HCT116 (cell line): ENCODE measurements around the gene ELK4. TPM values are rescaled to one million over a fixed set of nuclear protein-coding genes. Genes with fewer than 3 reads are reported as not detected.

Experiments
- ATAC-seq: fragments of 200-7000 bp; cut with Tn5 transposase; 2 replicates; pipeline ENCODE4 v1.9.1; 2020; ENCODE audit warnings: mild to moderate bottlenecking, moderate library complexity
- BruUV-seq: library from RNA; stranded (reverse); fragments of 400-500 nt; replicated peaks from 2 replicates; lab custom pipeline; 2021; lab: Mats Ljungman, UMichigan
- CTCF ChIA-PET: fragments of 300-600 bp; sonication (Branson Sonifier 250); formaldehyde crosslinking; loops from one replicate; lab custom pipeline; 2021; ENCODE audit warnings: antibody characterized with exemption; lab: Charles Lee
- POLR2A ChIA-PET: fragments of 300-600, 350-600 bp; sonication (Branson Sonifier 250); formaldehyde crosslinking; loops from one replicate; lab custom pipeline; 2021; ENCODE audit warnings: antibody characterized with exemption; lab: Charles Lee
- RAD21 ChIA-PET, 2 experiments: fragments of 300-600 bp; sonication (Branson Sonifier 250); formaldehyde crosslinking; loops; one replicate each; lab custom pipeline; 2023; ENCODE audit warnings: low total read pairs in 2 of 2; ENCODE audit not compliant: uncharacterized antibody in 2 of 2, unreplicated experiment in 2 of 2, low non-redundant PET in 1 of 2; lab: Charles Lee
- DNase-seq: peaks from one replicate; pipeline ENCODE4 v3.0.0-alpha.2; 2010; ENCODE audit warnings: low read depth, low spot score
- H2AFZ ChIP-seq: fragments of 200-600 bp; shearing (Covaris generic), sonication (generic); 2 replicates; pipeline ENCODE4 v1.6.1; 2017; ENCODE audit warnings: low read depth, mixed run types, mixed read lengths, antibody characterized with exemption, low read length; ENCODE audit not compliant: poor library complexity, severe bottlenecking
- H3K27ac ChIP-seq: 2 replicates; pipeline ENCODE4 v1.5.1; 2012; ENCODE audit warnings: low read depth, low read length
- H3K27me3 ChIP-seq: fragments of 200-600 bp; sonication (generic); 2 replicates; pipeline ENCODE4 v1.6.1; 2016; ENCODE audit warnings: mixed run types, low read length, mixed read lengths; ENCODE audit not compliant: insufficient read depth
- H3K36me3 ChIP-seq, 2 experiments: fragments of 200-500 bp in 1 of 2; fragments of 200-600 bp in 1 of 2; sonication (Bioruptor generic) in 1 of 2; sonication (generic) in 1 of 2; 2 replicates each; pipeline versions ENCODE4 v1.5.1 to v1.6.1; 2014 to 2016; ENCODE audit warnings: low read length in 2 of 2, inconsistent platforms in 1 of 2, mixed read lengths in 1 of 2, mixed run types in 1 of 2; ENCODE audit not compliant: insufficient read depth in 2 of 2, control insufficient read depth in 1 of 2
- H3K4me1 ChIP-seq, 2 experiments: fragments of 200-600 bp in 1 of 2; sonication (generic) in 1 of 2; 2 replicates each; pipeline versions ENCODE4 v1.5.1 to v1.6.1; 2012 to 2017; ENCODE audit warnings: low read length in 2 of 2, inconsistent platforms in 1 of 2, mild to moderate bottlenecking in 1 of 2, mixed read lengths in 1 of 2, mixed run types in 1 of 2, moderate library complexity in 1 of 2; ENCODE audit not compliant: insufficient read depth in 2 of 2, control insufficient read depth in 1 of 2
- H3K4me2 ChIP-seq: fragments of 200-600 bp; sonication (generic); 2 replicates; pipeline ENCODE4 v1.6.1; 2017; ENCODE audit warnings: mixed run types, low read length, mixed read lengths
- H3K4me3 ChIP-seq, 2 experiments: fragments of 200-600 bp in 1 of 2; sonication (generic) in 1 of 2; replicated peaks in 1 of 2; 2 replicates each; pipeline ENCODE4 v1.5.1; 2011 to 2016; ENCODE audit warnings: low read length in 2 of 2, control low read depth in 1 of 2, low read depth in 1 of 2, mild to moderate bottlenecking in 1 of 2, mixed read lengths in 1 of 2, mixed run types in 1 of 2
- H3K79me2 ChIP-seq: fragments of 200-600 bp; sonication (generic); 2 replicates; pipeline ENCODE4 v1.6.1; 2017; ENCODE audit warnings: mild to moderate bottlenecking, mixed run types, low read length, moderate library complexity, mixed read lengths; ENCODE audit not compliant: insufficient read depth
- H3K9ac ChIP-seq: fragments of 200-600 bp; sonication (generic); 2 replicates; pipeline ENCODE4 v1.6.1; 2016; ENCODE audit warnings: low read length, mixed read lengths
- H3K9me2 ChIP-seq: fragments of 200-600 bp; sonication (generic), shearing (Covaris generic); 2 replicates; pipeline ENCODE4 v1.6.1; 2017; ENCODE audit warnings: mixed run types, mild to moderate bottlenecking, moderate library complexity; ENCODE audit not compliant: insufficient read depth
- H3K9me3 ChIP-seq, 2 experiments: fragments of 200-500 bp in 1 of 2; fragments of 200-600 bp in 1 of 2; sonication (Bioruptor generic) in 1 of 2; sonication (generic) in 1 of 2; 2 replicates each; pipeline ENCODE4 v1.6.1; 2014 to 2017; ENCODE audit warnings: low read length in 2 of 2, mixed read lengths in 2 of 2, inconsistent platforms in 1 of 2, low read depth in 1 of 2, mild to moderate bottlenecking in 1 of 2, mixed run types in 1 of 2, moderate library complexity in 1 of 2; ENCODE audit not compliant: control insufficient read depth in 1 of 2, insufficient read depth in 1 of 2
- H4K20me1 ChIP-seq: fragments of 200-600 bp; sonication (generic), shearing (Covaris generic); 2 replicates; pipeline ENCODE4 v1.6.1; 2017; ENCODE audit warnings: mixed run types, mild to moderate bottlenecking, moderate library complexity; ENCODE audit not compliant: insufficient read depth
- CBX3 ChIP-seq: IDR thresholded peaks from 2 replicates; pipeline ENCODE4 v1.6.1; 2012; ENCODE audit warnings: low read depth
- CEBPB ChIP-seq: IDR thresholded peaks from 2 replicates; pipeline ENCODE4 v1.6.1; 2012; ENCODE audit warnings: low read depth
- ELF1 ChIP-seq: IDR thresholded peaks from 2 replicates; pipeline ENCODE4 v1.6.1; 2012; ENCODE audit warnings: low read depth, borderline replicate concordance
- EZH2 ChIP-seq: fragments of 200-600 bp; sonication (generic); IDR thresholded peaks from 2 replicates; pipeline ENCODE4 v1.6.1; 2017; ENCODE audit warnings: antibody characterized with exemption, mixed run types
- EZH2phosphoT487 ChIP-seq: fragments of 200-600 bp; IDR thresholded peaks from 2 replicates; pipeline ENCODE4 v1.6.1; 2018; ENCODE audit warnings: antibody characterized with exemption, borderline replicate concordance
- FOSL1 ChIP-seq: IDR thresholded peaks from 2 replicates; pipeline ENCODE4 v1.6.1; 2012; ENCODE audit warnings: low read depth
- POLR2A ChIP-seq: IDR thresholded peaks from 2 replicates; pipeline ENCODE4 v1.7.0; 2011; ENCODE audit warnings: borderline replicate concordance; ENCODE audit not compliant: insufficient read depth, insufficient read length; ENCODE audit errors: extremely low read depth
- RAD21 ChIP-seq: IDR thresholded peaks from 2 replicates; pipeline ENCODE4 v1.6.1; 2012; ENCODE audit warnings: low read depth, mild to moderate bottlenecking
- SRF ChIP-seq: IDR thresholded peaks from 2 replicates; pipeline ENCODE4 v1.6.1; 2012; ENCODE audit warnings: low read depth
- TCF7L2 ChIP-seq: IDR thresholded peaks from 2 replicates; pipeline ENCODE4 v1.7.0; 2011; ENCODE audit warnings: borderline replicate concordance, inconsistent platforms; ENCODE audit not compliant: insufficient read depth, insufficient read length; ENCODE audit errors: extremely low read depth
- ZFX ChIP-seq: fragments of 450-650 bp; IDR thresholded peaks from 2 replicates; pipeline ENCODE4 v1.6.1; 2017
- ZNF274 ChIP-seq: fragments of 200-500 bp; sonication (Bioruptor generic); IDR thresholded peaks from 2 replicates; pipeline ENCODE4 v1.6.1; 2014; ENCODE audit warnings: mild to moderate bottlenecking, low read depth, low read length, inconsistent platforms
- intact Hi-C: fragments of 100-400 bp; cut with micrococcal nuclease; formaldehyde crosslinking; loops from 2 replicates; pipeline ENCODE4 v1.10.0; 2022
- total RNA-seq: library from RNA; stranded (reverse); gene quantifications from one replicate; pipeline ENCODE4 v1.2.1, GENCODE V29; 2021; ENCODE audit not compliant: unreplicated experiment
- TF ChIP-seq, protein P1 (sequence below): IDR thresholded peaks from 2 replicates; pipeline ENCODE4 v1.6.1; 2012
- TF ChIP-seq, protein P2 (sequence below): IDR thresholded peaks from 2 replicates; pipeline ENCODE4 v1.6.1; 2011; ENCODE audit warnings: mild to moderate bottlenecking, low read length, moderate library complexity; ENCODE audit not compliant: insufficient replicate concordance; ENCODE audit errors: extremely low read depth
- TF ChIP-seq, protein P3 (sequence below), 3 experiments: fragments of 200-600 bp in 1 of 3; sonication (generic) in 1 of 3; IDR thresholded peaks in 2 of 3; conservative IDR thresholded peaks in 1 of 3; 2 replicates each; pipeline ENCODE4 v1.5.1; 2012 to 2017; ENCODE audit warnings: low read depth in 2 of 3, low read length in 2 of 3, antibody characterized with exemption in 1 of 3, borderline replicate concordance in 1 of 3, control low read depth in 1 of 3, mild to moderate bottlenecking in 1 of 3, mixed read lengths in 1 of 3, mixed run types in 1 of 3, moderate library complexity in 1 of 3; ENCODE audit not compliant: insufficient read depth in 1 of 3
- TF ChIP-seq, protein P4 (sequence below): IDR thresholded peaks from 2 replicates; pipeline ENCODE4 v1.6.1; 2012; ENCODE audit warnings: low read depth

ELK4 gene
- total RNA-seq, 1 experiment from 2014 or later, result 46.2 TPM

DNA sequence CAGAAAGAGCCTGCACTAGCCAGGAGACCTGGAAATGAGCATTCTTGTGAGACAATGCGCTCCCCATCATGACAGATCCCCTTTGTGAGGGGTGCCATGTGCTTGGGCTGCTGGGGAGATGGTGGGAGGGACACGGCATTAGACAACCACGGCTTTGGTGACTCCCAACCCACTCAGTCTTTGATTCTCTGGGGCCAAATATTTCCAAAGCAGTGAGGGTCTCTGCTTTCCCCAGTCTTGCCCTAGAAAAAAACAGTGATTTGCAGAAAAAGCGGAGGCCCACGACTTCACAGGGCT, 38.3 kb upstream of the ELK4 start (continued):
- TF ChIP-seq, protein P1, sequence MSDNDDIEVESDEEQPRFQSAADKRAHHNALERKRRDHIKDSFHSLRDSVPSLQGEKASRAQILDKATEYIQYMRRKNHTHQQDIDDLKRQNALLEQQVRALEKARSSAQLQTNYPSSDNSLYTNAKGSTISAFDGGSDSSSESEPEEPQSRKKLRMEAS, result no peak
- no peak for TF ChIP-seq ELF1
- no peak for TF ChIP-seq EZH2phosphoT487
- no peak for TF ChIP-seq POLR2A
- TF ChIP-seq, protein P2, sequence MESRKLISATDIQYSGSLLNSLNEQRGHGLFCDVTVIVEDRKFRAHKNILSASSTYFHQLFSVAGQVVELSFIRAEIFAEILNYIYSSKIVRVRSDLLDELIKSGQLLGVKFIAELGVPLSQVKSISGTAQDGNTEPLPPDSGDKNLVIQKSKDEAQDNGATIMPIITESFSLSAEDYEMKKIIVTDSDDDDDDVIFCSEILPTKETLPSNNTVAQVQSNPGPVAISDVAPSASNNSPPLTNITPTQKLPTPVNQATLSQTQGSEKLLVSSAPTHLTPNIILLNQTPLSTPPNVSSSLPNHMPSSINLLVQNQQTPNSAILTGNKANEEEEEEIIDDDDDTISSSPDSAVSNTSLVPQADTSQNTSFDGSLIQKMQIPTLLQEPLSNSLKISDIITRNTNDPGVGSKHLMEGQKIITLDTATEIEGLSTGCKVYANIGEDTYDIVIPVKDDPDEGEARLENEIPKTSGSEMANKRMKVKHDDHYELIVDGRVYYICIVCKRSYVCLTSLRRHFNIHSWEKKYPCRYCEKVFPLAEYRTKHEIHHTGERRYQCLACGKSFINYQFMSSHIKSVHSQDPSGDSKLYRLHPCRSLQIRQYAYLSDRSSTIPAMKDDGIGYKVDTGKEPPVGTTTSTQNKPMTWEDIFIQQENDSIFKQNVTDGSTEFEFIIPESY, result no peak
- no peak for TF ChIP-seq ZFX

DNA sequence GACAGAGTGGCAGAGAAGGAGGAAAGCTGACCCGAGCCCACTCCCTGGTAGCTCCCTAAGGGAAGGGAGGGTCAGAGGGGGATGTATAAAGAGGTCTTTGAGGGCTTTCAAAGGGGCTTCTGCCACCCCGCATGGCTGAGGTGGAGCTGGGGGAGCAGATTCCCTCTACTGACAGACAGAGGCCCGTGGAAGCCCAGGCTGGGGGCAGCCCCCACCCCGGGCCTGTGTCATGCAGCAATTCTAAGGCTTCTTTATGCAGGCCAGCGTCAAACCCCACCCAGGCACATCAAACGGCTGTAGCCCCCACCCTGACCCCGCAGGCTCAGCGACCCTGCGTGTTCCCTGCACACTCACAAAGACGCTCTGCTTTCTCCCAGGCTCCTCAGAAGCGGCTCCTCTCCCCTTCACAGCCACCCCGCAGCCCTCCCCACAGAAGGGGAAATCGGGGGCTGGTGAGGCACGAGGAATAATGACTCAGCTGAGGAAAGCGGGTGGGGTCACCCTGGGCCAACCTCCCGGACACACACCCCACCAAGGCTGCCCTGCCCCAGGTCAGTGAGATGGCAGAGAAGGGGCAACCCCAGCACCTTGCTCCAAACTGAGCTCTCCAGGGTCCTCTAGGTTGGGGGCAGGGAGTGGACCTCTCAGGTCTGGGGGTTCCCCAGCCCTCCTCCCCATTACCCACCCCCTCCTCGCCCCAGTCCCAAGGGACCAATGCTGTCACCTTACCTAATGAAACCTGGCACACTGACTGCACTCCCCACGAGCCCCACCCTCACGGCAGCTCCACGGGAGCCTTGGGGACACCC, 37.7 kb upstream of the ELK4 start:
- Histone ChIP-seq H2AFZ (no peak overlapping the region), H3K36me3 (no peaks in the 10 kb centered on the region), H3K9ac (0 out of 2 replicates have a peak overlapping the region, but pooled peaks have one; percentile 2), H3K4me1 (peaks cover 45 to 84% of the 10 kb centered on the region in 2 experiments), H3K27ac (no peak overlapping the region), H3K4me2 (peak overlapping the region; percentile 46), H4K20me1 (no peaks in the 10 kb centered on the region), H3K79me2 (peaks cover 13% of the 10 kb centered on the region; the same call in 1 of the 2 replicates), H3K27me3 (no peaks in the 10 kb centered on the region), H3K4me3 (no peak overlapping the region), H3K9me2 (no peaks in the 10 kb centered on the region), H3K9me3 (no peaks in the 10 kb centered on the region)
- no peak for ATAC-seq
- ChIA-PET RAD21 (no interaction called here), CTCF (interaction anchor here (0.6 to 4.8 kb wide), 2 partner anchors 11 to 42 kb away, joined by 4 to 39 read pairs; no protein-coding TSS in a partner anchor), POLR2A (no interaction called here)
- intact Hi-C loops, result no loop called here
- DNase-seq, result no peak
- TF ChIP-seq FOSL1 (no peak), SRF (no peak), ELF1 (no peak), EZH2 (no peak), CBX3 (no peak), ZNF274 (no peak), TCF7L2 (no peak), CEBPB (no peak), RAD21 (no peak), EZH2phosphoT487 (no peak)
- TF ChIP-seq, protein P3, sequence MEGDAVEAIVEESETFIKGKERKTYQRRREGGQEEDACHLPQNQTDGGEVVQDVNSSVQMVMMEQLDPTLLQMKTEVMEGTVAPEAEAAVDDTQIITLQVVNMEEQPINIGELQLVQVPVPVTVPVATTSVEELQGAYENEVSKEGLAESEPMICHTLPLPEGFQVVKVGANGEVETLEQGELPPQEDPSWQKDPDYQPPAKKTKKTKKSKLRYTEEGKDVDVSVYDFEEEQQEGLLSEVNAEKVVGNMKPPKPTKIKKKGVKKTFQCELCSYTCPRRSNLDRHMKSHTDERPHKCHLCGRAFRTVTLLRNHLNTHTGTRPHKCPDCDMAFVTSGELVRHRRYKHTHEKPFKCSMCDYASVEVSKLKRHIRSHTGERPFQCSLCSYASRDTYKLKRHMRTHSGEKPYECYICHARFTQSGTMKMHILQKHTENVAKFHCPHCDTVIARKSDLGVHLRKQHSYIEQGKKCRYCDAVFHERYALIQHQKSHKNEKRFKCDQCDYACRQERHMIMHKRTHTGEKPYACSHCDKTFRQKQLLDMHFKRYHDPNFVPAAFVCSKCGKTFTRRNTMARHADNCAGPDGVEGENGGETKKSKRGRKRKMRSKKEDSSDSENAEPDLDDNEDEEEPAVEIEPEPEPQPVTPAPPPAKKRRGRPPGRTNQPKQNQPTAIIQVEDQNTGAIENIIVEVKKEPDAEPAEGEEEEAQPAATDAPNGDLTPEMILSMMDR (IDR thresholded peaks at IDR 0.05 in 2 of 3, conservative IDR thresholded peaks at IDR 0.05 in 1 of 3; ENCODE audit: borderline replicate concordance in 1 of 3, insufficient read depth in 1 of 3, low read depth in 2 of 3, low read length in 2 of 3), result no peak
- TF ChIP-seq, protein P4, sequence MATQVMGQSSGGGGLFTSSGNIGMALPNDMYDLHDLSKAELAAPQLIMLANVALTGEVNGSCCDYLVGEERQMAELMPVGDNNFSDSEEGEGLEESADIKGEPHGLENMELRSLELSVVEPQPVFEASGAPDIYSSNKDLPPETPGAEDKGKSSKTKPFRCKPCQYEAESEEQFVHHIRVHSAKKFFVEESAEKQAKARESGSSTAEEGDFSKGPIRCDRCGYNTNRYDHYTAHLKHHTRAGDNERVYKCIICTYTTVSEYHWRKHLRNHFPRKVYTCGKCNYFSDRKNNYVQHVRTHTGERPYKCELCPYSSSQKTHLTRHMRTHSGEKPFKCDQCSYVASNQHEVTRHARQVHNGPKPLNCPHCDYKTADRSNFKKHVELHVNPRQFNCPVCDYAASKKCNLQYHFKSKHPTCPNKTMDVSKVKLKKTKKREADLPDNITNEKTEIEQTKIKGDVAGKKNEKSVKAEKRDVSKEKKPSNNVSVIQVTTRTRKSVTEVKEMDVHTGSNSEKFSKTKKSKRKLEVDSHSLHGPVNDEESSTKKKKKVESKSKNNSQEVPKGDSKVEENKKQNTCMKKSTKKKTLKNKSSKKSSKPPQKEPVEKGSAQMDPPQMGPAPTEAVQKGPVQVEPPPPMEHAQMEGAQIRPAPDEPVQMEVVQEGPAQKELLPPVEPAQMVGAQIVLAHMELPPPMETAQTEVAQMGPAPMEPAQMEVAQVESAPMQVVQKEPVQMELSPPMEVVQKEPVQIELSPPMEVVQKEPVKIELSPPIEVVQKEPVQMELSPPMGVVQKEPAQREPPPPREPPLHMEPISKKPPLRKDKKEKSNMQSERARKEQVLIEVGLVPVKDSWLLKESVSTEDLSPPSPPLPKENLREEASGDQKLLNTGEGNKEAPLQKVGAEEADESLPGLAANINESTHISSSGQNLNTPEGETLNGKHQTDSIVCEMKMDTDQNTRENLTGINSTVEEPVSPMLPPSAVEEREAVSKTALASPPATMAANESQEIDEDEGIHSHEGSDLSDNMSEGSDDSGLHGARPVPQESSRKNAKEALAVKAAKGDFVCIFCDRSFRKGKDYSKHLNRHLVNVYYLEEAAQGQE, result no peak
- BruUV-seq, result no TSS peak
